Uterus (tissue), 4 donors: ENCODE results near the gene CDK6. TPM values are rescaled to one million over a fixed set of nuclear protein-coding genes. Genes with fewer than 3 reads are reported as not detected.

Experiments used
- DNase-seq, 2 donors: peaks; one replicate each; pipeline ENCODE4 v3.0.0-alpha.2; 2019 to 2020
- H3K27ac ChIP-seq, 2 donors: fragments of 200-600 bp; sonication (generic); 1 replicate in 1 of 2; 2 replicates in 1 of 2; pipeline ENCODE4 v1.5.1; 2016 to 2018
- H3K27me3 ChIP-seq, 2 donors: fragments of 200-600 bp; sonication (generic); one replicate each; pipeline ENCODE4 v1.5.1; 2018 to 2019; ENCODE audit warnings: control low read depth in 1 of 2
- H3K36me3 ChIP-seq, 2 donors: fragments of 200-600 bp; sonication (generic); one replicate each; pipeline ENCODE4 v1.5.1; 2019; ENCODE audit warnings: control low read depth in 1 of 2
- H3K4me1 ChIP-seq, 2 donors: fragments of 200-600 bp; sonication (generic); one replicate each; pipeline ENCODE4 v1.5.1; 2018 to 2019; ENCODE audit warnings: control low read depth in 1 of 2
- H3K4me3 ChIP-seq, 2 donors: fragments of 200-600 bp; sonication (generic); 1 replicate in 1 of 2; 2 replicates in 1 of 2; pipeline ENCODE4 v1.5.1; 2018 to 2019; ENCODE audit warnings: mild to moderate bottlenecking in 1 of 2
- H3K9me3 ChIP-seq, 2 donors: fragments of 200-600 bp; sonication (generic); one replicate each; pipeline ENCODE4 v1.5.1; 2019; ENCODE audit warnings: control low read depth in 1 of 2
- POLR2A ChIP-seq, 2 donors: fragments of 450-650 bp; IDR thresholded peaks; one replicate each; pipeline ENCODE4 v1.6.1; 2016; ENCODE audit warnings: antibody characterized with exemption in 2 of 2, mild to moderate bottlenecking in 1 of 2, moderate library complexity in 1 of 2
- intact Hi-C: fragments of 100-400 bp; cut with DNase I; formaldehyde crosslinking; loops from one replicate; pipeline ENCODE4 v1.15.1; 2023; ENCODE audit warnings: low total_unique reads
- total RNA-seq, 4 donors: library from RNA; depleted of rRNA in 3 of 4; stranded (reverse); fragments of >200 nt in 3 of 4; gene quantifications; one replicate each; pipeline versions ENCODE4 v1.1.0 to v1.2.4, GENCODE V29; 2014 to 2023
- TF ChIP-seq, protein P1 (sequence below), 4 experiments: fragments of 200-600 bp in 2 of 4; fragments of 450-650 bp in 2 of 4; sonication (generic) in 2 of 4; IDR thresholded peaks; one replicate each; pipeline ENCODE4 v1.5.1; 2016 to 2019; ENCODE audit warnings: antibody characterized with exemption in 4 of 4, mild to moderate bottlenecking in 2 of 4, moderate library complexity in 1 of 4
- donor health status: DM: yes; HTN: yes; CAD: no.

The CDK6 gene
- total RNA-seq, 4 donors from 2014 or later: 5.9 to 117 (median 15.2) TPM

DNA sequence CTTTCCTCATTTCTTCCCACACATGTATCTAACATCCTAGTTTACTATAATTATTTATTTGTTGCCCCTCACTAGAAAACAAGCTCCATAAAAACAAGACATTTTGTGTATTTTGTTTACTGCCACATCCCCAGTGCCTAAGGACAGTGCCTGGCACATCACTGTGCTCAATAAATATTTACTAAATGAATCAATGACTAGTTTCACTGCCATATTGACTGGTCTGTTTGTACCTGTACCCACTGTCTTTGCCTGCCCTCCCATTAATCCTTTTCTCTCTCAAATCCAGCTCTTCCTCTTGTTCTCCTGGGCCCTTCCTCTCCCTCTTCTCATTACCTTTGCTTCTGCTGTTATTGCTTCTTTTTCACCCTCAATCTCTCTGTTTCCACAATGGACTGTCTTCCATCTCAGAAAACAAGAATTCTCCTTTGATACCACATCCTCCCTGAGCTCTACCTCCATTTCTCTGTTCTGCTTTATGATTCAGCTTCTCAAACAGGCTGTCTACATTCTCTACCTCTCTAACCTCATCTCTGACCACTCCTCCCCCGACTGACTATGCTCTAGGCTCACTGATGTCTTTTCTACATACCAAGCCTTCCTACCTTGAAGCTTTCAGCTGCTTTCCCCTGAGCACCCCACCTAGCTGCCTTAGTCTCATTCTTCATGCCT is 237.9 kb downstream of the CDK6 start:
- TF ChIP-seq, protein P1, sequence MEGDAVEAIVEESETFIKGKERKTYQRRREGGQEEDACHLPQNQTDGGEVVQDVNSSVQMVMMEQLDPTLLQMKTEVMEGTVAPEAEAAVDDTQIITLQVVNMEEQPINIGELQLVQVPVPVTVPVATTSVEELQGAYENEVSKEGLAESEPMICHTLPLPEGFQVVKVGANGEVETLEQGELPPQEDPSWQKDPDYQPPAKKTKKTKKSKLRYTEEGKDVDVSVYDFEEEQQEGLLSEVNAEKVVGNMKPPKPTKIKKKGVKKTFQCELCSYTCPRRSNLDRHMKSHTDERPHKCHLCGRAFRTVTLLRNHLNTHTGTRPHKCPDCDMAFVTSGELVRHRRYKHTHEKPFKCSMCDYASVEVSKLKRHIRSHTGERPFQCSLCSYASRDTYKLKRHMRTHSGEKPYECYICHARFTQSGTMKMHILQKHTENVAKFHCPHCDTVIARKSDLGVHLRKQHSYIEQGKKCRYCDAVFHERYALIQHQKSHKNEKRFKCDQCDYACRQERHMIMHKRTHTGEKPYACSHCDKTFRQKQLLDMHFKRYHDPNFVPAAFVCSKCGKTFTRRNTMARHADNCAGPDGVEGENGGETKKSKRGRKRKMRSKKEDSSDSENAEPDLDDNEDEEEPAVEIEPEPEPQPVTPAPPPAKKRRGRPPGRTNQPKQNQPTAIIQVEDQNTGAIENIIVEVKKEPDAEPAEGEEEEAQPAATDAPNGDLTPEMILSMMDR (IDR thresholded peaks at IDR 0.05): no peak
- no peak for TF ChIP-seq POLR2A (IDR thresholded peaks at IDR 0.05)
- intact Hi-C loops: no loop called here
- no peak for DNase-seq
- Histone ChIP-seq H3K27me3 (no peaks in the 10 kb centered on the region), H3K4me1 (no peaks in the 10 kb centered on the region), H3K4me3 (no peak overlapping the region), H3K27ac (no peak overlapping the region), H3K9me3 (no peaks in the 10 kb centered on the region), H3K36me3 (no peaks in the 10 kb centered on the region)

DNA sequence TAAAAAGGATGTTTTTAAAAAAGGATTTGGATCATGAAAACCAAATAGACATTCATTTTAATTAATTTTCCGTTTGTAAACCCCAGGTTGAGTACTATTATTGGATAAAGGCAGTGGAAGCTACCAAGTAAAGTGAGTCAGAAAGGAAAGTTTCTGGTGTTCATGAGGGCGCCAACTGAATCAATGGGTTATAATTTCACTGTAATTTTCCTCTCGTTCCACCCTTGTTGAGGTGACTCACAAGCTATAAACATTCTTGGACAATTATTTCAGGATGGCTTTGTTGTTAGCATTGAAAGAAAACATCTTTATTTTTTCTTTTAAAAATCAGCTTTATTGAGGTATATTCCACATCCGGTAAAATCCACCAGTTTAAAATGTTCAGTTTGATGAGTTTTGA is 241.1 kb downstream of the CDK6 start:
- intact Hi-C loops: no loop called here
- Histone ChIP-seq H3K27me3 (no peaks in the 10 kb centered on the region), H3K9me3 (no peaks in the 10 kb centered on the region), H3K36me3 (no peaks in the 10 kb centered on the region), H3K4me3 (no peak overlapping the region), H3K27ac (no peak overlapping the region), H3K4me1 (no peaks in the 10 kb centered on the region)
- no peak for DNase-seq
- TF ChIP-seq, protein P1 (IDR thresholded peaks at IDR 0.05): no peak
- no peak for TF ChIP-seq POLR2A (IDR thresholded peaks at IDR 0.05)

DNA sequence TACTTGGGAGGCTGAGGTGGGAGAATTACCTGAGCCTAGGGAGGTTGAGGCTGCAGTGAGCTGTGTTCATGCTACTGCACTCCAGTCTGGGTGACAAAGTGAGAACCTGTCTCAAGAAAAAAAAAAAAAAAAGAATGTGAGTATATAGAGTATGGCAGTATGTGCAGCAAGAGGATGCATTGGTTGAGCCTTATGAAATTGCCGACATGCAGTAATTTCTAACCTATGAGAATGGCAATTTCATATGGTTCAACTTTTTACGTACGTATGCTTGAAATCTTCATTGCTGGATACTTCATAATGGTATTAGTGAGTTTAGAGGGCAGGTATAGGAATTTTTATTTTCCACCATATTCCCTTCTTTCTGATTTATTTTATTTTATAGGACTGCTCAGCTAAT is 241.6 kb downstream of the CDK6 start:
- intact Hi-C loops: no loop called here
- TF ChIP-seq POLR2A (IDR thresholded peaks at IDR 0.05): no peak
- Histone ChIP-seq H3K9me3 (no peaks in the 10 kb centered on the region), H3K4me3 (no peak overlapping the region), H3K27me3 (no peaks in the 10 kb centered on the region), H3K4me1 (no peaks in the 10 kb centered on the region), H3K36me3 (no peaks in the 10 kb centered on the region), H3K27ac (no peak overlapping the region)
- no peak for DNase-seq

DNA sequence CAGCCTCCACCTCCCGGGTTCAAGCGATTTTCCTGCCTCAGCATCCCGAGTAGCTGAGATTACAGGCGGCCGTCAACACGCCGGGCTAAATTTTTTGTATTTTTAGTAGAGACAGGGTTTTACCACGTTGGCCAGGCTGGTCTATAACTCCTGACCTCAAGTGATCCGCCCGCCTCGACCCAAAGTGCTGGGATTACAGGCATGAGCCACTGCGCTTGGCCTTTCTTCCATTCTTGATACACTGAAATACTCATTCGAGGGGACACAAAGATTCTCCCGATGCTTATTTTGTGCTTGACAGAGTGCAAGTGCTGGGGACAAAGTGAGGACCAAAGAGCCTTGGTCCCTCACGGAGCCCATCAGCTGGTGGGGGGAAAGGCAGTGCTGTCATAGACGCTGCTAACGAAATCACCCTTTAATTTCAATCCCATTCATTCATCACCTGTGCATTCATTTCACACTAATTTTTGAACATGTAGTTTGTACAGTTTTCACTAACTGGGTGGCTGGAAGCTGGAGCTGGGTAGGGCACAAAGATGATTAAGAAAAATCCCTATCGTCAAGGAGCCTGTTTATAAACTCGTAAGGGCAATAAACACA is 245.6 kb downstream of the CDK6 start:
- TF ChIP-seq, protein P1 (IDR thresholded peaks at IDR 0.05): no peak
- no peak for TF ChIP-seq POLR2A (IDR thresholded peaks at IDR 0.05)
- Histone ChIP-seq H3K4me1 (peaks cover 4% of the 10 kb centered on the region in 2 donors), H3K4me3 (peak overlapping the region; percentile 85 to 89), H3K36me3 (no peaks in the 10 kb centered on the region), H3K27me3 (no peaks in the 10 kb centered on the region), H3K27ac (peak overlapping the region; percentile 77 to 88), H3K9me3 (no peaks in the 10 kb centered on the region)
- intact Hi-C loops: no loop called here
- no peak for DNase-seq

DNA sequence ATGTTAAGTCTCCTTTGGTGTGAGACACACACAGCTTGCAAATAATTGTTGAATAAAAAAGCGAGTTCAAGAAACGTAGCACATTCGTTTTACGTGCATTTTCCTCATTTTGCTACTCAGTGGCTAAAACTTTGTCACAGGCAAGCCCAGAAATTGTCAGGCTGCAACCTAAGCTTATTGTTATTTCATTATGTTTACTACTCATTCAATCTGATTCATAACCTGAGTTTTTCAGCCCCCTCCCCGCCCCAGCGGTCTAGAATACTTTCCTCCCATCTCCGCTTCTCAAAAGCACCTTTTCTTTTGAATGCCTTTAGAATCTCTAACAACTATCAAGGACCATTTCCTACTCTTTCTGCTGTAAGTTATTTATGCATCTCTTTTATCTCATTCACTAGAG is 247.3 kb downstream of the CDK6 start:
- H3K9me3 ChIP-seq: no peaks in the 10 kb centered on the region
- H3K4me1 ChIP-seq: peaks cover 4% of the 10 kb centered on the region in 2 donors
- no peak for TF ChIP-seq POLR2A (IDR thresholded peaks at IDR 0.05)
- TF ChIP-seq, protein P1 (IDR thresholded peaks at IDR 0.05): no peak
- no peaks in the 10 kb centered on the region for H3K36me3 ChIP-seq
- H3K4me3 ChIP-seq: peak overlapping the region; percentile 85 to 89
- no peak for DNase-seq
- intact Hi-C loops: no loop called here
- no peaks in the 10 kb centered on the region for H3K27me3 ChIP-seq
- peak overlapping the region; percentile 77 to 88 for H3K27ac ChIP-seq
